Stimulated activated CD8-positive, alpha-beta memory T cell treated with anti-CD3 and anti-CD28 coated beads, Interleukin-12 subunit alpha, Interleukin-12 subunit beta, amount 100 ng/mL, for 24 hours (primary cell): ENCODE measurements around the gene FERMT3.

Experiments
- DNase-seq: peaks from one replicate; pipeline ENCODE4 v3.0.0-alpha.2; 2020; ENCODE audit errors: extremely low read depth

Gene FERMT3

DNA sequence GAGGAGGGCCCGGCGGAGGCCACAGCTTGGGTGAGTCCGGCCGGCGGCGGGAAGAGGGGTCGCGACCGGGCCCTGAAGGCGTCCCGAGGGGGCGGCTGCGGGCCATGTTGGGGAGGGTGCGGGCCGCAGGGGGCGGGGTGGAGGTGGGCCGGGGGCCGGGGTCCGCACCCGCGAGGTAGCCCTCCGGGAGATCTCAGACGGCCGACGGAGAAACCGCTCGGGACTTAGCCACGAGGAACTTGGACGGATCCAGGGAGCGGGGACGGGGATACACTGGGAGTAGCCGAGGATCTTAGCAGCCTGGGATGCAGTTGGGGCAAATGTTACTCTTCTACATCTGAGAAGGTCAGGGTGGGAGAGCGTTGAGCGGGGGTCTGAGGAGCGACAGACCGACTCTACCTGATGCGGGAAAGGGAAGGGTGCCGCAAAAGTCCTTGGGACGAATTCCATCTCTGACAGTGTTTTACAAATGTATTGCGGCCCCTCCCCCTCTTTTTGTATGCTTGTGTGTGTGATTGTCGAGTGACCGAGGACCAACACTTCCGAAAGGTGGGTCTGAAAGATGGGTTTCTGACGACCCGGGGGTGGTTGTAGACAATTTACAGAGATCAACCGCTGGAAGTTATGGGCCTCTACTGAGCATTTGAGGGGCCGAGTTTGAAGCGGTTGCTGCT is 19.9 kb upstream of the FERMT3 start:
- DNase-seq, result no peak

DNA sequence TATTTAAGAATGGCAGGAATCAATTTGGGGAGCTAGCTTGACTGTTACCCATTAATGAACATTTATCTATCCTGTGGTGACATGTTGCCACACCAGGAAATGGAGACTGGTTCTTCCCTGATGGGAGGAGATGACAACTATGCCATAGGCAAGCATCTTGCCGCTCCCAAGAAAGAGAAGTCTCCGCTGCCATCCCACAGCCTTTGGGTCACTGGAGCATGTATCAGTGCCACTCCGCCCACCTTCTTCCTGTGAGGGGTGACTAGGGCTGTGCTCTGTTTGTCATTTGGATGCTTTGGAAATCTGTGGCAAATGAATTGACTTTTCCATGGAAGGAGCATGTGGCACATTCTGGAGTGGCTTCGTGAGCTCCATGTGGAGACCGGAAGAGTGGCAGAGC is 14.1 kb upstream of the FERMT3 start:
- DNase-seq, result no peak

DNA sequence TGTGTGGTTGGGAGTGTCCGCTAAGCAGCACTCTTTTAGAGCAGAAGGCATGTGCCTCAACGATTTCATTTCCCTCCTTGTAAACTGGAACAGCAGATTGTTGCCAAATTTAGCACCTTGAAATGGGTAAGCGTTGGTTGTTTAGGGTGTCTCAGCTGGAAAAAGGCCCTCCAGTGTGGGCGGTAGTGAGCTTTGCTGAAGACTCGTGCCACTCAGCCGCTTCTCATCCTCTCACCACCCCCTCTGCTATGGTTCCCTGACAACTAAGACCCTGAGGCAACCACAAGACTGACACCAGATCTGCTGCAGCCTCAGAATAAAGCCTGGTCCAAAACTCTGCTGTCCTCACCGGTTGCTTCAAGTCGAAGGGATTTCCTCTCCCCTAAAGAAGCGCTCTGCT is 9.9 kb upstream of the FERMT3 start:
- no peak for DNase-seq

DNA sequence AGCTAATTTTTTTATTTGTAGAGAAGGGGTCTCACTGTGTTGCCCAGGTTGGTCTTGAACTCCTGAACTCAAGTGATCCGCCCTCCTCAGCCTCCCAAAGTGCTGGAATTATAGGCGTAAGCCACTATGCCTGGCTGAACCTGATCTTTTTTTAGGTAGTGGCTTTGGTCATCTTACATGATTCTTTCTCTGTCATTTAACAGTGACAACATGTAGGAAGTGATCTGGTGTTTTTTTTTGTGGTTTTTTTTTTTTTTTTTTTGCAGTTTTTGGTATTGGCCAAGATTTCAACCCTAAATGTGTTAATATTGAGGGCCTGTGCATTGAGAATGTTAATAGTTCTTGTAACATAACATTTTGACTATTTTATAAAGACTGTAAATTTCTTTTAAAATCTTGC is 8.0 kb upstream of the FERMT3 start:
- no peak for DNase-seq

DNA sequence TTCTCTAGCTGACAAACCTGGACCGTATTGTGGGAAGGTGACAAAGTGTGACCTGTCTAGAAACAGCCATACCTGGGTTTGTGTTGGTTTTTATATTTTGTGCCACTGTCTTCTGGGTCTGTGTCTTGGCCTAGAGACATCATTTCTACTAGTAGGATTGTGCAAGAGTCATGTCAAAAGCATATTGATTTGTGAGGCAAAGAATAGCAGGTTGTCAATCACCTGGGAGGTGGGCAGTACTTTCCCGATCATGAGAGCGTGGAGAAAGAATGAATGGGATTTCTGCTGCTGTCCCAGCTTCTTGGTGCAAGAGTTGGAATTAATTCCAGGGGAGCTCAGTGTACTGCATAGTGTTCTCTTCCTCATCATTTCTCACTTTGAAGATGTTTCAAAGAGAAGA is 5.0 kb upstream of the FERMT3 start:
- DNase-seq, result no peak

DNA sequence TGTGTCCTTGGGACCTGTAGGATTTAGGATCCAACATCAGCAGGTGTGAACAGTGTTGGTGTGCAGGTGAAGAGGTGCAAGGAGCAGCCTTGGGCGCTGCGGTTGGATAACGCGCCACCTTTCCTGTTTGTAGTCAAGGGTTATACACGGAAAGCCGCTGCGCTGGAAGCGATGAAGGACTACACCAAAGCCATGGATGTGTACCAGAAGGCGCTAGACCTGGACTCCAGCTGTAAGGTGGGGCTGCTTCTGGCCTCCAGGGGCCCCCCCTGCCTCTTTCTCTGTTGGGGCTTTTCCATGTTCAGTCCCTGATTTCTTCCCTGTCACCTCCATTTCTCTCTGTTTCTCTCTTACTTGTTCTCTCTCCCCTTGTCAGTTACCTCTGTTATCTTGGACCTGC is 3.5 kb upstream of the FERMT3 start:
- no peak for DNase-seq

DNA sequence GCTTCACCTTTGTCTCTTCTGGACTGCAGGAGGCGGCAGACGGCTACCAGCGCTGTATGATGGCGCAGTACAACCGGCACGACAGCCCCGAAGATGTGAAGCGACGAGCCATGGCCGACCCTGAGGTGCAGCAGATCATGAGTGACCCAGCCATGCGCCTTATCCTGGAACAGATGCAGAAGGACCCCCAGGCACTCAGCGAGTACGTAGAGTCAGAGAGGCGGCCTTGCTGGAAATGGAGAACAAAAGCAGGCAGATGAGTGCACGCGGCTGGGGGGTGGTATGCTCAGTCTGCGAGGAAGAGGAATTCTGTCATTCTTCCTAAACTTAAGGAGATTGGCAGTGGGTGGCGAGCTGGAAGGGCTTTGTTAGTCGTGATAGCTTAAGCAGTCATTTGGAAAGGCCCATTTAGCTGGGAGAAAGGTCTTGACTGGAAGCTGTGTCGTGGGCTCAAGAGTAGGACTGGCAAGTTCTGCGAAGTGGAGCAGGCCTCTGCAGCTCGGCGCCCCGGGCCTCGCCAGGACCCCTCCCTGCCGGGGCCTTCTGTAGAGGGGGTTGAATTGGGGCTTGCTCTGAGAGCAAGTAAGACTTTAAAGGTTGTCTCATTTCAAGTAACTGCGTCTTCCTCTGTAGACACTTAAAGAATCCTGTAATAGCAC is 3.0 kb upstream of the FERMT3 start:
- DNase-seq, result no peak

DNA sequence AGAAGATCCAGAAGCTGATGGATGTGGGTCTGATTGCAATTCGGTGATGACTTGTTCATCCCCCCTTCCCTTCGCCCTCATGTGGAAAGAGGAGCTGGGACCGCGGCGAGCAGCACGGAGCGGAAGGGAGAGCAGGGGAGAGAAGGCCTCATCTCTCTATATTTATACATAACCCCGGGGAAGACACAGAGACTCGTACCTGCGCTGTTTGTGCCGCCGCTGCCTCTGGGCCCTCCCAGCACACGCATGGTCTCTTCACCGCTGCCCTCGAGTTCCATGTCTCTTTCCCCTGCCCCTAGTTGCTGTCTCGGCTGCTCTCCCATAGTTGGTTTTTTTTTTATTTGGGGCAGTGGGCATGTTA is 2.5 kb upstream of the FERMT3 start:
- DNase-seq, result no peak

DNA sequence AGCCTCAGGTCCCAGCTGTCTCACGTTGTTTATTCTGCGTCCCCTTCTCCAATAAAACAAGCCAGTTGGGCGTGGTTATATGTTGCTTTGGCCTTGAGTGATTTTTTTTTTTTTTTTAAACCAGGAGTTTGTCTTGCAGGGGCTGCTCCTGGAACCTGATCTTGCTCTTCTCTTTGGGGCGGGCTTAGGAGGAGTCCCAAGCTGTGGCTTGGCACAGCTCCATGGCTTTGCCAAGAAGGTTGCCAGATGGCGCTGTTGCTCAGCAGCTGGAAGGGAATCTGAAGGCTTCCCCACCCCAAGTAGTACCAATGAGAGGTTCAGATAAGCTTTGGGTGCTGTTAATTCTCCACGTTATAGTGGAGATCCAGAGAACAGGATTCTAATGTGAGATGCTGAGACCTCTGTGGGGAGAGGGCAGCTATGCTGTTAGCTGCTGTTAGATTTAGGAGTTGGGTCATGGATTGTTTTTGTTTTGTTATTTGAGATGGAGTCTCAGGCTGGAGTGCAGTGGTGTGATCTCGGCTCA is 2.0 kb upstream of the FERMT3 start:
- no peak for DNase-seq

DNA sequence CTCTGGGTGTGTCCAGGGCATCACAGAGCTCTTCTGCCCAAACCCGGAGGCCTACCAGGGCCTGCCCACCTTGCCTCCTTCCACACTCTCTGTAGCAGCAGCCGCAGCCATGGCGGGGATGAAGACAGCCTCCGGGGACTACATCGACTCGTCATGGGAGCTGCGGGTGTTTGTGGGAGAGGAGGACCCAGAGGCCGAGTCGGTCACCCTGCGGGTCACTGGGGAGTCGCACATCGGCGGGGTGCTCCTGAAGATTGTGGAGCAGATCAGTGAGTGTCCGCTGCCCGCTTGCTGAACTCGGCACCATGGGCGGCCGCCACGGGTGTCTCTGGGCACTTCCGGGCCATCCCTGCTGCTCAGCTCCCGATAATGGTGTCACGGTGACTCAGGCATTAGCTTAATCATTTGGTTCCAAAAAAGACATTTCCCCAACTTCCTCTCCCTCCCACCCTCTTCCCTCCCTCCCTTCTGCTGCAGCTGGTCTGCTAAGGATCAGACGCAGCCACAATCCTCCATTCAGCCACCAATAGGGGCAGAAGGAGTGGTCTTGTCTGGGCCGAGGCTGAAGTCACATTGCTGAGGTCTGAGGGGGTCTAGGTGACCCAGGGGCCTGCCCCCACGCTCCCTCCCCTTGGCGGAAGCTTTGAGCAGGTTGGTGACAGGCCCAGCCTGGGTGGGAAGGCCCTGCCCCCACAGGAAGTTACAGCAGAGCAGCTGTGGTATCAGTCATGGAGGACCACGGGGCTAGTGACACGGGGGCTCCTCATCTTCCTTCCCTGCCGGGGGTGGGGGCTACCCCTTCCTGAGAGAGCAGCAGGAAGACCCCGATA is 950 bp downstream of the FERMT3 start:
- DNase-seq, result peak; percentile 67

DNA sequence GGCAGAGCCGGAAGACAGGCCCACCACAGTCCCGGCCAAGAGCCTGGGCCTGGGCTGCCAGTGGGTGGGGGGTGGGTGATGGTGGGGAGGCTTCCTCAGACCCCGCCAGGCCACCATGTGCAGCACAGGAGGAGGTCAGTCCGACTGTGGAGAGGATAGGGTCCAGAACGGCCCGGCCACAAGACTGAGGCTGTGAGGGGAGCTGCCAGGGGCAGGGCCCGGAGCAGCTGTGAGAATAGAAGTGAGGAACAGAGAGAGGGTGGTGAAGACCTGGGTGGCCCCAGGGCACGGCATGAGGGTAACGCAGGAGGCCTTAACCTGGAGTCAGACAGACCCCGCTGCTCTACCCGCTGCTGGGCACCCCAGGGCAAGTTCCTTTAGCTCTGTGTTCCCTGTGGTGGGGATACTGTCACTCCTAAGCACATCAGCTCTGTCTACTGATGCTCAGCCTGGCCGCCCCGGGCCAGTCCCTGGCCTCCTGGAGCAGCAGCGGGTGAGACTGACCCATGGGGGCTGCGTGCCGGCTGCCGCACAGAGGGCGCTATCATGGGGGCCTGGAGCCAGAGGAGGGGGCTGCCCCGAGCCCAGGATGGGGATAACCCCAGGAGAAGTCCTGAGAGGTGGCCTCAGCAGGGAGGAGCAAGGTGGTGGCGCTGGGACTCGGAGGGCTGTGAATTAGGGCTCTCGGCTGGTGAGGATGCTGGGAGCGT is 1.7 kb downstream of the FERMT3 start:
- DNase-seq, result no peak

DNA sequence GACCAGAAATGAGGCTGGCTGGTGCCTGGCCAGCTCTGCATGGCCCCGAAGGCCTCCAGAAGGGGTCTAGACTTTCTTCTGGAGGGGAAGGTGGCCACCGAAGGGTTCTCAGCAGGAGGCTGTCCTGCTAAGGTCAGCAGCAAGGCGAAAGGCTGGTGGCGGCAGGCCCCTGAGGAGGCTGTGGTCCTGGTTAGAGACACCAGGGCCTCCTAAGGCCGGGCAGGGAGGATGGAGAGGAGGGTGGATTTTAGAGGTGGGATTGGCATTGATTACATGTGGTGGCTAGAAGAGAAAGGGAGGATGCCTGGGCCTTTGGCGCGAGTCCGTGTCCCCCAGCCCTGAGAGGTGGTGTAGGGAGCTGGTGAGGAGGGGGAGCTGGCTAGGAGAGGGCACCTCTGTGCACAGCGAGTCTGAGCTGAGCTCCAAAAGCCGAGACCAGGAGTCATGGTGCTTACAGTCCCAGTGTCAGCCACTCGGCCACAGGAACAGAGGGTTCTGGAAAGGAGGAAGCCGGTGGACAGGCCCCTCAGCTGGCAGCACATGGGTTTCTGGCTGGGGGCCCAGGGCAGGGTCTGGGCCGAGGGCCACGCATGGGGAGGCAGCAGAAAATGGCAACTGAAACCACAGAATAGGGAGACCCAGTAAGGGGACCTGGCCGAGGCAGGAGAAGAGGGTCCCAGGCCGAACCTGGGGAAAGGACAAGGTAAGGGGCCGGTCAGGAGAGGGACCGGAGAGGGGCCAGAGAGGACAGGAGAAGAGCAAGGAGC is 2.5 kb downstream of the FERMT3 start:
- no peak for DNase-seq

DNA sequence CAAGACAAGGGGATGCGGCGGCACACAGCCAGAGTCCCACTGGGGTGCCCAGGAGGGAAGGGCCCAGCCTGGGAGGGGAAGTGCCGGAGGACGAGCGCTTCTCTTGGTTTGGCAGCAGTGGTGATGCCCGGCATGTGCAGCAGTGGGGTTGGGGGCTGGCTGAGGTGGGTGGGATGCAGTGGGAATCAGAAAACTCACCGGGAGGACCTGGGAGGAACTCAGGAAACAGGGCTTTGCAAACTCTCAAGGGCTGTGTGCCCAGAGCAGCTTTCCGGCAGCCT is 3.0 kb downstream of the FERMT3 start:
- DNase-seq, result no peak

DNA sequence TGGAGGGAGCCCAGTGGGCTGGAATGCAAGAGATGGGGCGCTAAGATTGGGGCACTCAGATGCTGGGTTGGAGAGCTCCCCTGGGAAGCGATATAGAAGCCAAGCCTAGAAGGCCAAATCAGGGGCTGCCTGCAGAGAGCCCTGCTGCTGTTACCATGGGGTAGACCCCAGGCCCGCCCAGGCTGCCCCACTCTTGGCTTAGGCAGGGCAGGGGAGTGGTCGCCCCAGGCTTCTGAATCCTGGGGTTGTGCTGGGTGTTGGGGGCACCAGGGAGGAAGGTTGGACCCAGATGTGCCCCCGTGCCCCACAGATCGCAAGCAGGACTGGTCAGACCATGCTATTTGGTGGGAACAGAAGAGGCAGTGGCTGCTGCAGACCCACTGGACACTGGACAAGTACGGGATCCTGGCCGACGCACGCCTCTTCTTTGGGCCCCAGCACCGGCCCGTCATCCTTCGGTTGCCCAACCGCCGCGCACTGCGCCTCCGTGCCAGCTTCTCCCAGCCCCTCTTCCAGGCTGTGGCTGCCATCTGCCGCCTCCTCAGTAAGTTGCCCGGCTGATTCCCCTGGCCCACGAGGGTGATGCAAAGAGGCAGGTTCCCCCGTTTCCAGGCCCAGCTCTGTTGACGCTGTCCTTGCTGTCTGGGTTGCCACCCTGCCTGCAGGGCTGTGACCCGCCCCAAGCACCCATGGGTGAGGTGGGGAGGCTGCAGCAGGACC is 3.9 kb downstream of the FERMT3 start:
- DNase-seq, result no peak

DNA sequence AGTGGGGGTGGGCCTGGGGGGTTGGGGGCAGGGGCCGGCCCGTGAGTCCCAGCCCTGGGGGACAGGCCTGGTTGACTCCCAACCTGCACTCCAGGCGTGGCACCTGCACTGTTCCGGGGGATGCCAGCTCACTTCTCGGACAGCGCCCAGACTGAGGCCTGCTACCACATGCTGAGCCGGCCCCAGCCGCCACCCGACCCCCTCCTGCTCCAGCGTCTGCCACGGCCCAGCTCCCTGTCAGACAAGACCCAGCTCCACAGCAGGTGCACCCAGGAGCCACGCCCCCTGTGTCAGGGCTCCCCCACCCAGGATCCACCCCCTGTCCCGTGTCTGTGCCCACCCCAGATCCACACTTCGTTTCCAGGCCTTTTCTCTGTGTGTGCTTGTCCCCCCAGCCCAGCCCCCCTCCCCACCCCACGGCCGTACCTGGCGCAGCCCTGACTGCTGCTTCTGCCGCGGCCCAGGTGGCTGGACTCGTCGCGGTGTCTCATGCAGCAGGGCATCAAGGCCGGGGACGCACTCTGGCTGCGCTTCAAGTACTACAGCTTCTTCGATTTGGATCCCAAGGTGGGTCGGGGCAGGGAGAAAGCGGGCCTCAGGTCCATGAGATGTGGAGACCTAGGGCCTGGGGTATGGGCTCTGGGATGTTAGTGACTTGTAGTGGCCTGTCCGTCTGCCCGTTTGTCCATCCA is 4.8 kb downstream of the FERMT3 start:
- no peak for DNase-seq

DNA sequence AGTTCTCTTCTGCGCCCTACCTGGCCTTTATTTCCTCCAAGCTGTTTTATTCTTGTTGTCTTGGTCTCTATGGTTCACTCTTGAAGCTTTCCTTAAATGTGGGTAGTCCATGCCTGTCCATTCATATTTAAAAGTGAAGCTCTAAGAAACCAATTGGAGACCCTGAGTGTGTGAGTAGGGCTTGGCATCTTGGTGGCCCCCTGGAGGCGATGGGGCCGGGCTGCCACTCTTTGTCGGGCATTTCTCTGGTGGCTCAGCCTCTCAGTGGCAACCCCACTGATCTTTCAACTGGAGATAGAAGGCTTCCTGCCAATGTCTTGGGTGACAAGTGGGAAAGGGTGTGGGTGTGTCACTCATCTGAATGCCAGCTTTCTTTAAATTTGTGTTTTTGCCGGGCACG is 10.4 kb downstream of the FERMT3 start:
- DNase-seq, result no peak

DNA sequence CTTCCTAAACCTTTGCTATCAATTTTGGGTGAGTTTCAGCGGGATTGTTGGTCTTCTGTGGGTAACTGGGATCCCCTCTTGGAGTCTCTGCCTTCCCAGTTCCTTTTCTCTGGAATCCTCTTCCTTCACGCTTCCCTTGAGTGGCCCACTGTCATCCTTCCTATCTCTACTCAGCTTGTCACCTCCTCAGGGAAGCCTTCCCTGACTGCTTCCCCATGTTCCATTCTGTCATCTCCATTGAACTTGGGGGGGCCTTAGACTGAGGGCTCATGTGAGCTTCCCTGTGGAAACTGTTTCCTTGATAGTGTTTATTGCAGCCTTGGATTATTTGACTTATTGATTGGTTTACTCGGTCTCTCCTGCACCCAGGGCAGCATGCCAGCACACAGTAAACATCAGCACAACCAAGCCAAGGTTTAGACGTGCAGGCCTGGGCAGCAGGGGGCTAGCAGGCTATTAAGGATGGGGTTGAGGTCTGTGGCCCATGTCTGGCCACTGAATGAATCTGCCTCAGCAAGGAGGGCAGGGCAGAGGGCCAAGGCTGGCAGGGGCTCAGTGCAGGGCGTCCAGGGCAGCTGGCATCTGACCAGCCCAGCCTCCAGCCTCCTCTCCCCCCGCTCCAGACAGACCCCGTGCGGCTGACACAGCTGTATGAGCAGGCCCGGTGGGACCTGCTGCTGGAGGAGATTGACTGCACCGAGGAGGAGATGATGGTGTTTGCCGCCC is 12.3 kb downstream of the FERMT3 start:
- no peak for DNase-seq

DNA sequence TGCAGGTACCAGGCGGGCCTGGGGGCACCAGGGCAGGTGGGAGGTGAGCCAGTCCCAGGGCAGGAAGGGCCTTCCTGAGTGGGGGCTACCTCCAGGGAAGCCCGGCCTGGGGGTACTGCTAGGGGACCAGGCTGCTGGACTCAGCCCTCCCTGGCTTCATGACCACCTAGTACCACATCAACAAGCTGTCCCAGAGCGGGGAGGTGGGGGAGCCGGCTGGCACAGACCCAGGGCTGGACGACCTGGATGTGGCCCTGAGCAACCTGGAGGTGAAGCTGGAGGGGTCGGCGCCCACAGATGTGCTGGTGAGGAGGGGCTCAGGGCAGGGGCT is 12.8 kb downstream of the FERMT3 start:
- no peak for DNase-seq

DNA sequence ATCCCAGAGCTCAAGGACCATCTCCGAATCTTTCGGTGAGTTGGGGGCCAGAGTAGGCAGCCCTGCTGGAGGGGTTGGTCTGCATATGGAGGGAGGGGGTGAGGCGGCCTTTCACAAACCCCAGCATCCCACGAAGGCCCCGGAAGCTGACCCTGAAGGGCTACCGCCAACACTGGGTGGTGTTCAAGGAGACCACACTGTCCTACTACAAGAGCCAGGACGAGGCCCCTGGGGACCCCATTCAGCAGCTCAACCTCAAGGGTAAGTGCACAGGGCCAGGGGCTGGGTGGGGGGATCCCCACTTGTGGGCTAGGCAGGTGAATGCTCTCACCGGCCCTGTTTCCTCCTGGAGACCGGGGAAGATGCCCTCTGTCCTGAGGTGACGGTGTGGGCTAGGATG is 13.2 kb downstream of the FERMT3 start:
- DNase-seq, result no peak

DNA sequence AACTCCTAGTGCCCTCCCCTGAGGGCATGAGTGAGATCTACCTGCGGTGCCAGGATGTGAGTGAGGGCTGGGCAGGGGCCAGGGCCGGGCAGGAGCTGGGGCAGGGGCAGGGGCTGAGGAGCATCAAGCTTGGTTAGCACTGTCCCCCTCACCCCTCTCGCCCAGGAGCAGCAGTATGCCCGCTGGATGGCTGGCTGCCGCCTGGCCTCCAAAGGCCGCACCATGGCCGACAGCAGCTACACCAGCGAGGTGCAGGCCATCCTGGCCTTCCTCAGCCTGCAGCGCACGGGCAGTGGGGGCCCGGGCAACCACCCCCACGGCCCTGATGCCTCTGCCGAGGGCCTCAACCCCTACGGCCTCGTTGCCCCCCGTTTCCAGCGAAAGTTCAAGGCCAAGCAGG is 13.8 kb downstream of the FERMT3 start:
- no peak for DNase-seq
